T47D (cell line): ENCODE data around the gene ZNF234.
A peak's percentile ranks its signal among the peaks of the same experiment; 100 is the strongest.
"Not testable (repeated sequence)": the region's sequence is repeated elsewhere in the genome, so short reads cannot be mapped to it uniquely, and the experiment has no call there.

Experiments used
- DNase-seq, 2 experiments: peaks; one replicate each; pipeline versions ENCODE4 v3.0.0 to v3.0.0-alpha.2; 2011 to 2012; ENCODE audit warnings: low read depth in 1 of 2, low spot score in 1 of 2
- JUND ChIP-seq: IDR thresholded peaks from 2 replicates; pipeline ENCODE4 v1.6.1; 2012; ENCODE audit warnings: low read depth
- in situ Hi-C: cut with HindIII; loops from 2 replicates; pipeline ENCODE4 v1.10.0; 2016; ENCODE audit warnings: low sequenced_read_pairs, low pct_unique_long_range_greater_than_20kb

The ZNF234 gene

DNA sequence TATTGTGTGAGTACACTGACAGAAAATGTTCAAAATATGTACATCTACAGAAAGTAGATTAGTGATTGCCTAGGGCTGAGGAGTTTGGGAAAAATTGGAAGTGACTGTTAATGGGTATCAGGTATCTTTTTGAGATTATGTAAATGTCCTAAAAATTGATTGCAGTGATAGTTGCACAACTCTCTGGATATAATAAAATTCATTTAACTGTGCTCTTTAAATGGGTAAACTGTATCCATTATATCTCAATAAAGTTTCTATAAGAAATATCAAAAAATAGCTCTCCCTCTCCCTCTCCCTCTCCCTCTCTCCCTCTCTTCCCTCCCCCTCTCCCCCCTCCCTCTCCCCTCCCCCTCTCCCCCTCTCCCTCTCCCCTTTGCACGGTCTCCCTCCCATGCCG, 61.6 kb downstream of the ZNF234 start:
- in situ Hi-C loops, result no loop called here
- DNase-seq, result no peak
- TF ChIP-seq JUND, result no peak

DNA sequence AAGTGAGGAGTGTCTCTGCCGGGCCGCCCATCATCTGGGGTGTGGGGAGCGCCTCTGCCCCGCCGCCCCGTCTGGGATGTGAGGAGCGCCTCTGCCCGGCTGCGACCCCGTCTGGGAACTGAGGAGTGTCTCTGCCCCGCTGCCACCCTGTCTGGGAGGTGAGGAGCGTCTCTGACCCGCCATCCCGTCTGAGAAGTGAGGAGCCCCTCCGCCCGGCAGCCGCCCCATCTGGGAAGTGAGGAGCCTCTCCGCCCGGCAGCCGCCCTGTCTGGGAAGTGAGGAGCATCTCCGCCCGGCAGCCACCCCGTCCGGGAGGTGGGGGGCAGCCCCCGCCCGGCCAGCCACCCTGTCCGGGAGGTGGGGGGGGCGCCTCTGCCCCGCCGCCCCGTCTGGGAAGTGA, 62.5 kb downstream of the ZNF234 start:
- in situ Hi-C loops, DNase-seq: not testable (repeated sequence)

DNA sequence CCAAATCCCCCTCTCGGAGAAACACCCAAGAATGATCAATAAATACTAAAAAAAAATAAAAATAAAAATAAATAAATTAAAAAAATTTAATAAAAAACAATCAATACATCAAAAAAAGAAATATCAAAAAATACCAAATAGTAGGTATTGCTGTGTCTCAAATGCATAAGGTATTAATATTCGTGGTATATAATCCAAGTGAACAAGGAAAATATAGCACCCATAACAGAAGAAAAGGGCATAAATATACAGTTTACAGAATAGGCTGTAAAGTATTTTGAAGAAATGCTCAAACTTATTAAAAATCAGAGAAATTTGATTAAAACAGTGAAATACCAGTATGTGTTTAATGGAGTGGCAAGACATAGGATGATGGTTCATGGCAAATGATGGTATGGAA, 63.4 kb downstream of the ZNF234 start:
- in situ Hi-C loops, result no loop called here
- no peak for DNase-seq
- TF ChIP-seq JUND, result no peak

DNA sequence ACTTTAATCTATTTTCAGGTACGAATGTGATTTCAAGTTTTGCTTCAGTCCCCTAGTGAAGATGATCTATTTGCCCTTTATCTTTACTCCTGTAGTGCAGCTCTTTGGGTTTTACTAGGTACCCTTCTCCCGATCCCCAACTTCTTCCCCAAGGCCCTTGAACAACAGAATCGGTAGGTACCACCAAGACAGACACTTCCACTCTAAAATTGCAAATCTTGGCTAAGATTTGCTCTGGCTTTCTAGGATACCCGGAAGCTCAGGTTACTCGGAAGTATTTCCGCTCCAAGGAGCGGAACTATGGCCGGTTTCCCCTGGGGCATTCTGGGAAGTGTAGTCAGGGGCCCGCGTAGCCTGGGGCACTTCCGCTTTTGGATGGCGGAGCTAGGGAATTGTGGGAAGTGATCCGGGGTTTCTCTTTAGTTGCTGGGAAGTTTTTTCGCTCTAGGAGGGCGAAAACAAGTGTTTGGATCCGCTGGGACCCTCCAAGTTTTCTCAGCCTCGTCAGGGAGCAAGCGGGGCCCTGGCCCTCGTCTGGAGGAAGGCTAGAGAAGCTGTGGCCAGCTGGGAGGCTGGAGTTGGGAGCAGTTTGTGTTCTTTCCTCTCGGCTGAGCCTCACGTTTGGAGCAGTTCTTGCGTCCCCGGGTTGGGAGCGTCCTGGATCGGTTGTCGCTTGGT, 65.9 kb downstream of the ZNF234 start:
- DNase-seq, result peak; percentile 37 to 97
- TF ChIP-seq JUND, result no peak
- in situ Hi-C loops, result no loop called here
